Keratinocyte (primary cell): ENCODE measurements around the gene MED19. TPM values are rescaled to one million over a fixed set of nuclear protein-coding genes. Genes with fewer than 3 reads are reported as not detected.

Experiments
- DNase-seq: peaks from one replicate; pipeline ENCODE4 v3.0.0-alpha.2; 2011; ENCODE audit warnings: low read depth, missing footprints, low spot score
- FAIRE-seq: peaks from 2 replicates; lab custom pipeline; 2011; peaks lifted over from hg19 to GRCh38; lab: Jason Lieb, UNC
- H2AFZ ChIP-seq: 2 replicates; pipeline ENCODE4 v1.6.0; 2012; ENCODE audit warnings: low read length, control low read depth, inconsistent platforms; ENCODE audit not compliant: control insufficient read depth
- H3K27ac ChIP-seq: 2 replicates; pipeline ENCODE4 v1.5.1; 2011; ENCODE audit warnings: low read length; ENCODE audit not compliant: control insufficient read depth, insufficient read depth
- H3K27me3 ChIP-seq: 3 replicates; pipeline ENCODE4 v1.6.0; 2011; ENCODE audit warnings: low read length; ENCODE audit not compliant: control insufficient read depth, insufficient read depth; ENCODE audit errors: extremely low read depth
- H3K36me3 ChIP-seq, 2 experiments: 2 replicates in 1 of 2; 3 replicates in 1 of 2; pipeline ENCODE4 v1.5.1; 2011; ENCODE audit warnings: low read length in 2 of 2, mild to moderate bottlenecking in 1 of 2; ENCODE audit not compliant: control insufficient read depth in 2 of 2, insufficient read depth in 2 of 2; ENCODE audit errors: extremely low read depth in 1 of 2
- H3K4me1 ChIP-seq: 3 replicates; pipeline ENCODE4 v1.5.1; 2011; ENCODE audit warnings: low read length; ENCODE audit not compliant: control insufficient read depth, insufficient read depth; ENCODE audit errors: extremely low read depth
- H3K4me2 ChIP-seq: 3 replicates; pipeline ENCODE4 v1.6.0; 2011; ENCODE audit warnings: low read depth, low read length; ENCODE audit not compliant: control insufficient read depth, insufficient read depth; ENCODE audit errors: extremely low read depth
- H3K4me3 ChIP-seq, 3 experiments: fragments of 200-600 bp in 1 of 3; sonication (generic) in 1 of 3; 2 replicates in 2 of 3; 3 replicates in 1 of 3; pipeline ENCODE4 v1.5.1; 2011 to 2016; ENCODE audit warnings: low read length in 3 of 3, mild to moderate bottlenecking in 3 of 3, control low read depth in 2 of 3, inconsistent platforms in 1 of 3, low read depth in 1 of 3, mixed read lengths in 1 of 3, mixed run types in 1 of 3, moderate library complexity in 1 of 3; ENCODE audit not compliant: control insufficient read depth in 2 of 3, insufficient read depth in 2 of 3; ENCODE audit errors: extremely low read depth in 1 of 3
- H3K79me2 ChIP-seq: 2 replicates; pipeline ENCODE4 v1.6.0; 2012; ENCODE audit warnings: low read length; ENCODE audit not compliant: control insufficient read depth, insufficient read depth
- H3K9ac ChIP-seq: 3 replicates; pipeline ENCODE4 v1.6.0; 2011; ENCODE audit warnings: low read length; ENCODE audit not compliant: control insufficient read depth, insufficient read depth; ENCODE audit errors: extremely low read depth
- H3K9me1 ChIP-seq: 3 replicates; pipeline ENCODE4 v1.6.0; 2011; ENCODE audit warnings: low read length; ENCODE audit not compliant: control insufficient read depth, insufficient read depth; ENCODE audit errors: extremely low read depth
- H3K9me3 ChIP-seq: 2 replicates; pipeline ENCODE4 v1.5.1; 2012; ENCODE audit warnings: low read depth, low read length; ENCODE audit not compliant: control insufficient read depth
- H4K20me1 ChIP-seq: 3 replicates; pipeline ENCODE4 v1.6.0; 2011; ENCODE audit warnings: low read length; ENCODE audit not compliant: control insufficient read depth, insufficient read depth; ENCODE audit errors: extremely low read depth
- CTCF ChIP-seq, 3 experiments: IDR thresholded peaks in 1 of 3; conservative IDR thresholded peaks in 1 of 3; optimal IDR thresholded peaks in 1 of 3; 2 replicates in 2 of 3; 3 replicates in 1 of 3; pipeline versions ENCODE3 to v1.5.1; 2011; ENCODE audit warnings: low read length in 3 of 3, mild to moderate bottlenecking in 3 of 3, moderate library complexity in 2 of 3, control low read depth in 1 of 3, inconsistent platforms in 1 of 3; ENCODE audit not compliant: insufficient read depth in 2 of 3; ENCODE audit errors: extremely low read depth in 1 of 3
- EZH2 ChIP-seq: IDR thresholded peaks from one replicate; pipeline ENCODE4 v1.6.1; 2012; ENCODE audit warnings: inconsistent platforms, mild to moderate bottlenecking, low read length, moderate library complexity
- dilution Hi-C: fragments of 300-500 bp; cut with MboI; formaldehyde crosslinking; loops from one replicate; pipeline ENCODE4 v1.7.0; 2020; ENCODE audit warnings: low sequenced_read_pairs; ENCODE audit not compliant: extremely low pct_ligation_motif_present
- polyA plus RNA-seq, 5 experiments: library from polyadenylated mRNA; depleted of rRNA in 3 of 5; stranded (reverse) in 3 of 5; stranded (forward) in 1 of 5; unstranded in 1 of 5; fragments of >200 nt; gene quantifications; 1 replicate in 1 of 5; 2 replicates in 3 of 5; 3 replicates in 1 of 5; pipeline versions ENCODE4 v1.2.1 to v1.2.3, GENCODE V29; 2011 to 2012; ENCODE audit warnings: missing spikeins in 2 of 5, low read depth in 1 of 5, low replicate concordance in 1 of 5

The MED19 gene
- polyA plus RNA-seq, 1 donor (not counting 4 experiments of a cell fraction or from before 2014, with no cell fraction given): 19.3 TPM

- H2AFZ ChIP-seq: no peak overlapping the region
- TF ChIP-seq EZH2: no peak
- TF ChIP-seq CTCF (optimal IDR thresholded peaks at IDR 0.05 in 1 of 3, IDR thresholded peaks at IDR 0.05 in 1 of 3, conservative IDR thresholded peaks at IDR 0.05 in 1 of 3; ENCODE audit: extremely low read depth in 1 of 3, insufficient read depth in 2 of 3, low read length in 3 of 3): no peak
- no peak for DNase-seq
- peak overlapping the region; percentile 81 for H3K27ac ChIP-seq
- peak overlapping the region; percentile 86 for H3K4me2 ChIP-seq
- peaks cover 4% of the 10 kb centered on the region for H4K20me1 ChIP-seq
- peaks cover 22% of the 10 kb centered on the region for H3K4me1 ChIP-seq
- no peaks in the 10 kb centered on the region for H3K9me3 ChIP-seq
- H3K79me2 ChIP-seq: peaks cover 71% of the 10 kb centered on the region
- H3K4me3 ChIP-seq: peak overlapping the region in 1 of 3 experiments; percentile 28
- peaks cover 9 to 28% of the 10 kb centered on the region in 2 experiments for H3K36me3 ChIP-seq
- dilution Hi-C loops: no loop called here
- H3K27me3 ChIP-seq: no peaks in the 10 kb centered on the region
- H3K9me1 ChIP-seq: no peaks in the 10 kb centered on the region
- no peak overlapping the region for H3K9ac ChIP-seq
- FAIRE-seq: peak; percentile 55
Observed at GRCh38 chr11:57680552-57680874, 31.5 kb downstream of the MED19 start.

- H4K20me1 ChIP-seq: peaks cover 4% of the 10 kb centered on the region
- dilution Hi-C loops: no loop called here
- TF ChIP-seq CTCF (optimal IDR thresholded peaks at IDR 0.05 in 1 of 3, IDR thresholded peaks at IDR 0.05 in 1 of 3, conservative IDR thresholded peaks at IDR 0.05 in 1 of 3; ENCODE audit: extremely low read depth in 1 of 3, insufficient read depth in 2 of 3, low read length in 3 of 3): no peak
- TF ChIP-seq EZH2: no peak
- no peaks in the 10 kb centered on the region for H3K9me1 ChIP-seq
- H3K4me1 ChIP-seq: peaks cover 26% of the 10 kb centered on the region
- peak overlapping the region; percentile 81 for H3K27ac ChIP-seq
- H2AFZ ChIP-seq: no peak overlapping the region
- H3K9me3 ChIP-seq: no peaks in the 10 kb centered on the region
- H3K36me3 ChIP-seq: peaks cover 6 to 33% of the 10 kb centered on the region in 2 experiments
- H3K9ac ChIP-seq: peak overlapping the region; percentile 45
- peaks cover 78% of the 10 kb centered on the region for H3K79me2 ChIP-seq
- FAIRE-seq (peak; percentile 93), DNase-seq (peak; percentile 66)
- peak overlapping the region in 2 of 3 experiments; percentile 28 to 46 for H3K4me3 ChIP-seq
- H3K4me2 ChIP-seq: peak overlapping the region; percentile 86
- H3K27me3 ChIP-seq: no peaks in the 10 kb centered on the region
Observed at GRCh38 chr11:57679396-57679795, 32.6 kb downstream of the MED19 start.
